Endothelial cell of hepatic sinusoid (primary cell): ENCODE results near the gene ADAMTS17.
"Not testable (repeated sequence)": the region's sequence is repeated elsewhere in the genome, so short reads cannot be mapped to it uniquely, and the experiment has no call there.

Source experiments
- in situ Hi-C: cut with HindIII; loops from 2 replicates; pipeline ENCODE4 v1.10.0; 2017; ENCODE audit warnings: low sequenced_read_pairs

Gene ADAMTS17

GRCh38 chr15:100066521-100067280, 275.1 kb downstream of the ADAMTS17 start:
- in situ Hi-C loops = not testable (repeated sequence)

DNA sequence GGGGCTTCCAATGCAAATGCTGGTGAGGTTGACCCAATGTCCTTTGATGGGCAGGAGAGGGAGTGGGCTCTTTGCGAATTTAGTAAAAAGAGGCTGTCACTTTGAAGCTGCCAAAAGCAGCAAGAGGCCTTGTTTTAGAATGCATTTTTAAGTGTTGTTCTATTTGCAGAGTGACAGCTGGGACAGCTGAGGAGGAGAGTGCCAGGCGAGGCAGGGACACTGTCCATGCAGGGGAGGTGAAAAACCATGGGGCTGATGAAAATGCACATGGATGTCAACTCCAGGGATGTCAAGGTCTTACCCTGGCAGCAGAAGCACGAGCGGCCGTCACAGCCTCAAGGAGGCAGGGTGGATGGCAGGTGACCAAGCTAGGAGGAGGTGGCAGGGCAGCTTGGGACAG, 279.8 kb downstream of the ADAMTS17 start:
- in situ Hi-C loops = no loop called here

- in situ Hi-C loops = no loop called here
These were observed 281.4 kb downstream of the ADAMTS17 start for GRCh38 chr15:100060276-100060926.

DNA sequence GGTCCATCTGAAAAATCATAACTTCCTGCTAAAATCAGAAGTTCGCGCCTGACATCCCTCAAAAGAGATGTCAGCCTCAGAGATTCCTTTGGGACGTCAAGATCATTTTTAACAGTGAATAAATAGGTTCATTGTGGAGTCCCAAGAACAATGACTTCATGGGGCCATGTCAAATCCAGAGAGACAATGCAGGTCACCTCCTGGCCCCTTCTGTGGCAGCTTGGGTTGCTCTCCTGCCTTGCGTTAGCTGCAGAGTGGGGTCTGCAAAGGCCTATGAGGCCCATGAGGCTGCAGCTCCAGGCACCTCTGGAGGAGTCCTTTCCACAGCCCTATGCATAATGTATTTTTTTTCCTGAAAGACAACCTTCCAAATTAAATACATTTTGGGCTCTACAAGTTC, 282.3 kb downstream of the ADAMTS17 start:
- in situ Hi-C loops = loop anchor here (5.0 kb wide), 1 partner anchor 38 kb away; no protein-coding TSS in a partner anchor

DNA sequence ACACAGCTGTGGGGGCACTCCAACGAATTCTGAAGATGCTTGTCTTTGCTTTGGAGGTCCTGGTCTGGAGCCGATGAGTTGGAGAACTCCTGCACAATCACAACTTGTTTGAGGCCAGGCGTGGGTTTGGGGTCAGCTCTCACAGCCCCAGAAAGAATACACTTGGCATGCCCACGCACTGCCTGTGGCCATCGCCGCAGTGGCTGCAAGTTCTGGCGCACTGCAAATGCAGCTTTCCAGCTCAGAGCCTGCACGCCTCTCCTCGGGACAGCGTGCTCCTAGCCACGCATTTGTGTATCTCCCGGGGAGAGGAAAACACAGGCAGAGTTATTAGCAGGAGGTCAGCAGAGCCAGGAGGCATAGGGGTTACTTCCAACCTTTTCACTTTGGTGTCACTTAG, 282.7 kb downstream of the ADAMTS17 start:
- in situ Hi-C loops = loop anchor here (5.0 kb wide), 1 partner anchor 38 kb away; no protein-coding TSS in a partner anchor

GRCh38 chr15:100058458-100058857, 283.3 kb downstream of the ADAMTS17 start:
- in situ Hi-C loops = loop anchor here (5.0 kb wide), 1 partner anchor 39 kb away; no protein-coding TSS in a partner anchor

DNA sequence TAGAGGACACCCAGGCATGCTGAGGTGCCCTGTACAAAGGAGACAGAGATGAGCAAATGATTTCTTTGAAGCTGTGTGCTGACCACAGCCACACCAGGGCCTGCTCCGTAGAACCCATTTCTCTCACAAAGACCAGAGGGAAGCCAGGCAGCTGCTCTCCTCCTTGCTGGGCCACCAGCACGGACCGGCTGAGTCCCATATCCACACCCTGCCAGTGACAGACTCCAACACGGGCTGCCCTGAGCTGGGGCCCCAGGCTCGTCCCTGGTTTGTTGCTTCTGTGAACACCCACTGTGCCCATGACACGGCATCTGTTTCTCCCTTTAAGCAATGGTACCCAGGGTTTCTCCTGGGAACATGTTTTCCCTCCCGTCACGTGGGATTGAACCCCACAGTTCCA, 284.5 kb downstream of the ADAMTS17 start:
- in situ Hi-C loops = loop anchor here (5.0 kb wide), 1 partner anchor 40 kb away; no protein-coding TSS in a partner anchor

- in situ Hi-C loops = loop anchor here (5.0 kb wide), 1 partner anchor 41 kb away; no protein-coding TSS in a partner anchor
These were observed 285.2 kb downstream of the ADAMTS17 start for GRCh38 chr15:100056411-100057072.

DNA sequence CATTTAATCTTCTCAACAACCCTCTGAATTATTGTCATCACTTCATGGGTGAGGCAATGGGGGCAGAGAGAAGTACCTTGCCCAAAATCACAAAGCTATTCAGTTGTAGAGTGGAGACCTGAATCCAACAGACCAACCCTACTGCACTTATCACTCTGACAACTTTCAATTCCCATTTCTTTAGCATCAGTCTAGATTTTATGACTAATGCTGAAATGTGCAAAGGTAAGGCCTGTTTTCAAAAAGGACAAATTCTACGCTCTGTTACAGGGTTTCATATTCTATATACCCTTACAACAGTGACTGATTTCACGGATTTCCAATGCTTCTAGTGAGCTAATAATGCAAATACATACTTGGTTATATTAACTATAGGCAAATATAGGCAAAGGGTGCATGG, 286.0 kb downstream of the ADAMTS17 start:
- in situ Hi-C loops = loop anchor here (5.0 kb wide), 1 partner anchor 41 kb away; no protein-coding TSS in a partner anchor

DNA sequence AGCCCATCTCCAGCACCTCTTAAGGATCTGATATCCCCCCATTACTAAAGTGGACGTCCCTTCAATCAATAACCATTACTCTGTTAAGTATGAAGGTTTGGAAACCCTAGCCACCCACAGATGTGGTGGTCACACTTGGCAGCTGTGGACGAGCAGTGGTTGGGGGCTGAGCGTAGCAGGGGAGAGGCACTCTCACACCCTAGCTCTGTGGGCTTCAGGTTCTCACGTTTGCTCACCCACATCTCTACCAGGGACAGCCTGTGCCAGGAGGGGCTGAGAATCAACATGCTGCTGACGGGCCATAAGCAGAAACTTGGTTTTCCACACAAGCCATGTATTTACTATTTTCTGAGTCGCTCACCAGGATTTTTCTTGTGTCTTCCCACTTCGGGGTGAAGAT, 287.2 kb downstream of the ADAMTS17 start:
- in situ Hi-C loops = no loop called here

DNA sequence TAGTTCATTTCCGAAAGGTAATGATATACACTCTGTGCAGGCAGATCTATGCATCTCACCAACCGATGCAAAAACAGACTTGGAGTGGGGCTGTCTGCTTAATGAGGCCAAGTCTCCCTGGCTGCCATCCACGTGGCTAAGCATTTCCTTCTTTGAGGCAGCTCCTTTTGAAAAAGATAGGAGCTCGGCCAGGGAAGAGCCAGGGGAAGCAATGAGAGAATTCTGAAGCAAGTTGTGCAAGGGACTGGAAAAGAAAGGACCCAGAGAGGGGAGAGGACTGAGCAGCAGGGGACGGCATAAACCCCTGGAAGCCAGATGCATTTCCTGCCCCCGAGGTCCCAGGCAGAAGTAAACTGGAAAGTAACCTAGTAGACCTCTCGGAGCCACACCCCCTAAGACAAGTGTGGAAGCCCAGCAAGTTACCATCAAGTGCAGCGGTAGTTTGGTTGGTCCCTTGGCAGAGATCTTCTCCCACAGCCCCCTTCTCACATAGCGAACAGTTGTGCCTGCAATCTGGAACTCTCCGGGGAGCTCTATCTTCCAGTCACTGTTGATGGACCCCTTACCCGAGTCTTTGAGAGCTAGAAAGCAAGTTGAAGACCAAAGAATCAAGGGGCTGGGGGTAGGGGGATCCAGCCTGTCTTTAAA, 288.2 kb downstream of the ADAMTS17 start:
- in situ Hi-C loops = no loop called here

DNA sequence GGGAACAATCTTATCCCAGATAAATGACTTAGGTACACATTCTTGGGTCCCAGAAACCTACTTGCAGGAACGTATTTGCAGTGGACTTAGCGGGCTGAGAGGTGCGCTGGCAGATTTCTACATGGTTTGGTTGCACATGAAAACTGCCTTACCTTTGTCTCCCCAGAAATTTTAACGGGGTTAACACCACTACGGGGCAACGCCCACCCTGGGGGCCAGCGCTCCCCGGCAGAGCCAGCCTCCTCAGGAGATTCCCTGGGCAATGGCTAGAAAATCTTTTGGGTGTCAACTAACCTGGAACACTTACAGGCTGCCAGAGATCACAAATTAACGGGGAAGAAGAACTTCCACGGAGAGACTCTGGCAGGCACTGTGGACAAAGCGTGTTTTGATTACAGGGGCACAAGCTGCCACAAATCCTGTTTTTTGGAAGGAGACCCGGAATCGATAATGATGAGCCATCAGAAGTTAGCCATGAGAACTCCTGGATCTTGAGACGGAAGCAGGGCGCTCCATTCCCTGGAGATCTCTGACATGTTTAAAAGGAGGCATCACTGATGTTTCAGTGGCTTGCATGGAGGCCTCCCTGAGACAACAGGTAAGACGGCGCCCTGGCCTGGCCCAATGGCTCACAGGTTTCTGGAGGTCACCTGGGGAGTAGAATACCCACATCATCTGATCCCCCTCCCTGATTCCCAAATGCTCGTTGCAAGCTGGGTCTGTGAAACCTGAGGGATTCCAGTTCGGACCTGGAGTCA, 288.9 kb downstream of the ADAMTS17 start:
- in situ Hi-C loops = no loop called here

GRCh38 chr15:100050877-100051786, 290.6 kb downstream of the ADAMTS17 start:
- in situ Hi-C loops = no loop called here

GRCh38 chr15:100049936-100050876, 291.6 kb downstream of the ADAMTS17 start:
- in situ Hi-C loops = no loop called here

DNA sequence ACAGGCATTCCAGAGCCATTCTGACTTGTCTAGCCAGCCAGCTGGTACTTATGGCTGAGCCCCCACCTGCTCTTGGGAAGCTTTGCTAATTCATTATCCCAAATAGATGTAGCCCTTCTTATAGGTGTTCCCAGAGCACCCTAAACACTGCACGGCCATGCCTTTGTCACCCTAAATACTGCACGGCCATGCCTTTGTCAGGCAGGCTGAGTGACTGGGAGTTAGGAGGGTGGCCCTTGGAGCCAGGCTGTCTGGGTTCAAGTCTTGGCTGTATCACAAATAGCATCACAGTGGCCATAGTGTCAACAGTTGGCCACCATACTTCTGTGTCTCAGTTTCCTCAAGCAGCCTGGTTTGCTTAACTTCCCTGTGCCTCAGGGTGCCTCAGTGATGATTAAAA, 292.3 kb downstream of the ADAMTS17 start:
- in situ Hi-C loops = no loop called here

DNA sequence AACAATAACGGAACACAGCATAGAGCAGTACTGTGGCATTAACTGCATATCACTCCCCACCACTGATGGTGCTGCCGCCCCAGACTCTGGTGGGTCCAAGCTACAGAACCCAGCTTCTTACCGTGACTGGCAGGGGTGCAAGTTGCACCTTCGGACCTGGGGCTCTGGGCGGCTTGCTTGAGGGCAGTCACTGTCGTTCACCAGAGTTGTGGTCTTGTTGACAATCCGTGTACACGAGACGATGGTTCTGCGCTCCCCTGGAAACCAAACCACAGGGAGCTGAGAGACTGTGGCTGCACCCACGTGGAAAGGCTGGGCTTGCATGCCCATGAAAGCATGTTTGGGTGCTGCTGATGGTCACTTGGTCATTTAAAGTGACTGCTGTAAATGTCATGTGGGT, 293.0 kb downstream of the ADAMTS17 start:
- in situ Hi-C loops = no loop called here

- in situ Hi-C loops = no loop called here
These were observed 298.1 kb downstream of the ADAMTS17 start for GRCh38 chr15:100043692-100044091.

DNA sequence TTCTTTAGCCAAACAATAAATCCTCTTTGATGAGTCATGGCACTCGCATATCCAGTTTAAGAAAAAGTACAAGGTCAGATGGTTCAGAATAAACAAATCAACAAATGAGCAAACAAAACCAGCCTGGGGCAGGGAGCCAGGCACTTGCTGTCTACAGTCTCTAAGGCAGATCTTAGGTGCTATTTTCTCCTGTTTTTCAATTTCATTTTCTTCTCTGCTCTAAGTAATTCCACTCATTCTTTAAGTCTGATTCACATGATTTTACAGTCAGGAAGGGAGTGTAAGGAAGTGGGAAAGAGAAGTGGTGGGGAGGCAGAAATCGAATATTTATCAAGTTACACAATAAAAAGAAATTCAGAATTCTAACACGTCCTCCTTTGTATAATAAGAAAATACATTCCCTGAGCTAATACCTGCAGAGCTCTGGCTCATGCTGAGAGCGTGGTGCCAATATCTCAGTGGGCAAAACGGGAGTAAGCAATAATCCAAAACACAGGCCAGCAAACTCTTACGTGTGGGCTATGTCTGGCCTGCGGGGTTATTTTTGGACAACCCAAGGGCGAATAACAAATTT, 298.6 kb downstream of the ADAMTS17 start:
- in situ Hi-C loops = no loop called here
